ENCODE data around the gene PDLIM4.
A peak's percentile ranks its signal among the peaks of the same experiment; 100 is the strongest.

The PDLIM4 gene

DNA sequence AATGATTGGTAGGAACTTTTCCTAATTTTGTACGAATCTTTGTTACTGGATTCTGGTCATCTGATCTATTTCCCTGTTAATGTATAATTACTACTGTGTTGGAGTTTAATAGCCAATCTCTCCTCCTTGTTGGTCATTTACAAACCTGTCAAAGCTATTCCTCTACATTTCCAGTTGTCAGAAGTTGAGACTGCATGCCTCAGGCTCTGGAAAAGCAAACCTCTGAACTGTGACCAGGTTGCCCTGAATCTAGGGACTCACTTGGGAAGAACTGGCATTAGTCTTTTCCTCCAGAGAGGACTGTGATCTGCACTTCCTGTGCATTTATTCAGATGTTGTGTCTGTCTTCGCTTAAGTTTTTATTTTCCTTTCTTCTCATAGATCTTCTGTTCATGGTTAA, 16.1 kb downstream of the PDLIM4 start:
- no peak overlapping the region for H3K4me3 ChIP-seq (ENCODE audit: low read length in 2 of 2)
- H3K27ac ChIP-seq (ENCODE audit: low read depth in 2 of 2, low read length in 2 of 2): peak overlapping the region; percentile 40 to 50
- no peaks in the 10 kb centered on the region for H3K27me3 ChIP-seq (ENCODE audit: control insufficient read depth in 2 of 2, insufficient read depth in 2 of 2, low read length in 2 of 2)
- no peaks in the 10 kb centered on the region for H3K9me3 ChIP-seq (ENCODE audit: control insufficient read depth in 2 of 2, low read length in 2 of 2)
- H3K4me1 ChIP-seq (ENCODE audit: control insufficient read depth in 2 of 2, insufficient read depth in 2 of 2, low read length in 2 of 2): peaks cover 18 to 38% of the 10 kb centered on the region in 2 donors
- peak overlapping the region in 1 of 2 donors; percentile 48 for H3K9ac ChIP-seq (ENCODE audit: low read depth in 1 of 2, low read length in 2 of 2)
- H3K36me3 ChIP-seq (ENCODE audit: control insufficient read depth in 2 of 2, insufficient read depth in 2 of 2, low read length in 2 of 2): no peaks in the 10 kb centered on the region

DNA sequence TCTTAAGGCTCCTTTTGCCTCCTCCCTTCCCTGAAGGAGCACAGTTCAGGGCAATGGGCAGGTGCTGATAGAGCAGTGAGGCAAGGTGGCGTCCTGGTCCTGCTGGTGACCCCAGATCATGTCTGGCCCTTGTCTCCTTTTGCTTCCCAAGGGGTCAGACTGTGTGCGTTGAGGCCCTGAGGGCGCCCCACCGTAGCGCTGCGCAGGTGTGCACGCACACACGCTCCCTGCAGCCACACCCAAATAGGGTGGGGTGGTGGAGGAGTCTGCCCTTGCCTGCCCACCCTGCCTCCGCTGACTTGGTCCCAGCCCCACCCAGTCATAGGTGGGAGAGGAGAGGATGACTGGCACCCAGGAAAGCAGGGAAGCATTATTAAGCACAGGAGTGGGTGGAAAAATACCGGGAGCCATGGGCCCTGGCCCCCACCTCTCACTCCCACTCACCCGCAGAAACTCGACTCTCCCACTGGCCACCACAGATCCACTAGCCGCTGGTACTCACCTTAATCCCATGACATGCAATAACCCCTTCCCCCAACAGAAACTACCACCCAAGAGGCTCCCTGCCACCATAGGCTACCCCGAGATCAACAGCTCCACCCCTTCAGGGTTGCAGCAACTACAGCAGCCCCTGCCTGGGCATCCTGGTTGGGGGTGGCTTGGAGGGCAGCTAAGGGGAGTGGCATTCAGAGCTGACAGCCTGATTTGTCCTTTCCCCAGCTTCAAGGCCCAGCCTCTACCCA, 16.7 kb downstream of the PDLIM4 start:
- Histone ChIP-seq H3K4me3 (ENCODE audit: low read length in 2 of 2) (peak overlapping the region in 1 of 2 donors; percentile 20), H3K27me3 (ENCODE audit: control insufficient read depth in 2 of 2, insufficient read depth in 2 of 2, low read length in 2 of 2) (no peaks in the 10 kb centered on the region), H3K9me3 (ENCODE audit: control insufficient read depth in 2 of 2, low read length in 2 of 2) (no peaks in the 10 kb centered on the region), H3K4me1 (ENCODE audit: control insufficient read depth in 2 of 2, insufficient read depth in 2 of 2, low read length in 2 of 2) (peaks cover 18 to 44% of the 10 kb centered on the region in 2 donors), H3K9ac (ENCODE audit: low read depth in 1 of 2, low read length in 2 of 2) (peak overlapping the region in 1 of 2 donors; percentile 26), H3K27ac (ENCODE audit: low read depth in 2 of 2, low read length in 2 of 2) (peak overlapping the region; percentile 40 to 50), H3K36me3 (ENCODE audit: control insufficient read depth in 2 of 2, insufficient read depth in 2 of 2, low read length in 2 of 2) (no peaks in the 10 kb centered on the region)

DNA sequence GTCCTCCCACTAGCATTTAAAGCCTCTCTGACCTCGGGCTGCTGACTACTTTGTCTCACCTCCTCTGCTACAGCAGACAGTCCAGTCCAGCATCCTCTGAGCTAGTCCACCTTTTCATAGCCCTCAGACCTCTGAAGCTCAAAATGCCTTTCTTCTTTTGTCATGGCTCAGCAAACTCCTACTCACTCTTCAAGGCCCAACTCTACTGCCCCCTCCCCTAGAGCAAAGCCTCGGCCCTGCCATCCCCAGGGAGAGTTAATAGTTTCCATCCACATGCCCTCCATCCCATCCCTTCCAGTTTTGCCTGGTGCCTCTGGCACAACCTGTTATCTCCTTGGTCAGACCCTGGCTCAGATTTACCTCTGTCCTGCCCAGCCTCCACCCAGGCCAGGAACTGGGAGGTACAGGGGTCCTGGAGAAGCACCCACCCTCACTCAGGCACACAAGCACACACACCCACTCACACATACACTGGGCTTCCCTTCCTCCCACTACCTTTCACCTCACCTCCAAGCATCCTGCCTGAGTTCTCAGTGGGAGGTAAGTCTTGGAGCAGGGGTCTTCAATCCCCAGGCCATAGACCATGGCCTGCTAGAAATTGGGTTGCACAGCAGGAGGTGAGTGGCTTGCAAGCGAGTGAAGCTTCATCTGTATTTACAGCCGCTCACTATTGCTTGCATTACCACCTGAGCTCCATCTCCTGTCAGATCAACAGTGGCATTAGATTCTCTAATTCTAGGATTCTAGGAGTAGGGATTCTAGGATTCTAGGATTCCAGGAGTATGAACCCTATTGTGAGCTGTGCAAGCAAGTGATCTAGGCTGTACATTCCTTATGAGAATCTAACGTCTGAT, 18.1 kb downstream of the PDLIM4 start:
- no peaks in the 10 kb centered on the region for H3K27me3 ChIP-seq (ENCODE audit: control insufficient read depth in 2 of 2, insufficient read depth in 2 of 2, low read length in 2 of 2)
- no peaks in the 10 kb centered on the region for H3K36me3 ChIP-seq (ENCODE audit: control insufficient read depth in 2 of 2, insufficient read depth in 2 of 2, low read length in 2 of 2)
- no peak overlapping the region for H3K4me3 ChIP-seq (ENCODE audit: low read length in 2 of 2)
- peaks cover 18 to 44% of the 10 kb centered on the region in 2 donors for H3K4me1 ChIP-seq (ENCODE audit: control insufficient read depth in 2 of 2, insufficient read depth in 2 of 2, low read length in 2 of 2)
- no peaks in the 10 kb centered on the region for H3K9me3 ChIP-seq (ENCODE audit: control insufficient read depth in 2 of 2, low read length in 2 of 2)
- no peak overlapping the region for H3K9ac ChIP-seq (ENCODE audit: low read depth in 1 of 2, low read length in 2 of 2)
- H3K27ac ChIP-seq (ENCODE audit: low read depth in 2 of 2, low read length in 2 of 2): no peak overlapping the region

DNA sequence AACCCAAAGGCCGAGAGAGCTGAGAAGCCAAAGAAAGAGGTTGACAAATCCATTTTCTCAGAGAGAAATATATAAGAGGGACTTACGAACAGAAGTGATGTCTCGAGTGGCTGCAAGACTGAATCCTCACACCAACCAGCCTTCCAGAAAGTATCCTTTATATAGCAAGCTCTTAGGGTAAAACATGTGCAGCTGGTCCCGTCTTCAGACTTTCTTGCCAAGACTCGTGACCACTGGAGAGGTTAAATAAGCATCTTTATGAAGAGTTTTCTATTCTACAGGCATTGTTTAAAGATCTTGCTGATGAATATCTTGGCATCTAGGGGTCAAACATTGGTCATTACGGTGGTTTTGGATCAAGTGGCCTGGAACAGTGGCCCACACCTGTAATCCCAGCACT, 19.8 kb downstream of the PDLIM4 start:
- H3K9ac ChIP-seq (ENCODE audit: low read depth in 1 of 2, low read length in 2 of 2): no peak overlapping the region
- H3K4me3 ChIP-seq (ENCODE audit: low read length in 2 of 2): no peak overlapping the region
- no peaks in the 10 kb centered on the region for H3K36me3 ChIP-seq (ENCODE audit: control insufficient read depth in 2 of 2, insufficient read depth in 2 of 2, low read length in 2 of 2)
- H3K4me1 ChIP-seq (ENCODE audit: control insufficient read depth in 2 of 2, insufficient read depth in 2 of 2, low read length in 2 of 2): peaks cover 18 to 44% of the 10 kb centered on the region in 2 donors
- peak overlapping the region; percentile 46 to 56 for H3K27ac ChIP-seq (ENCODE audit: low read depth in 2 of 2, low read length in 2 of 2)
- H3K9me3 ChIP-seq (ENCODE audit: control insufficient read depth in 2 of 2, low read length in 2 of 2): no peaks in the 10 kb centered on the region
- H3K27me3 ChIP-seq (ENCODE audit: control insufficient read depth in 2 of 2, insufficient read depth in 2 of 2, low read length in 2 of 2): no peaks in the 10 kb centered on the region

DNA sequence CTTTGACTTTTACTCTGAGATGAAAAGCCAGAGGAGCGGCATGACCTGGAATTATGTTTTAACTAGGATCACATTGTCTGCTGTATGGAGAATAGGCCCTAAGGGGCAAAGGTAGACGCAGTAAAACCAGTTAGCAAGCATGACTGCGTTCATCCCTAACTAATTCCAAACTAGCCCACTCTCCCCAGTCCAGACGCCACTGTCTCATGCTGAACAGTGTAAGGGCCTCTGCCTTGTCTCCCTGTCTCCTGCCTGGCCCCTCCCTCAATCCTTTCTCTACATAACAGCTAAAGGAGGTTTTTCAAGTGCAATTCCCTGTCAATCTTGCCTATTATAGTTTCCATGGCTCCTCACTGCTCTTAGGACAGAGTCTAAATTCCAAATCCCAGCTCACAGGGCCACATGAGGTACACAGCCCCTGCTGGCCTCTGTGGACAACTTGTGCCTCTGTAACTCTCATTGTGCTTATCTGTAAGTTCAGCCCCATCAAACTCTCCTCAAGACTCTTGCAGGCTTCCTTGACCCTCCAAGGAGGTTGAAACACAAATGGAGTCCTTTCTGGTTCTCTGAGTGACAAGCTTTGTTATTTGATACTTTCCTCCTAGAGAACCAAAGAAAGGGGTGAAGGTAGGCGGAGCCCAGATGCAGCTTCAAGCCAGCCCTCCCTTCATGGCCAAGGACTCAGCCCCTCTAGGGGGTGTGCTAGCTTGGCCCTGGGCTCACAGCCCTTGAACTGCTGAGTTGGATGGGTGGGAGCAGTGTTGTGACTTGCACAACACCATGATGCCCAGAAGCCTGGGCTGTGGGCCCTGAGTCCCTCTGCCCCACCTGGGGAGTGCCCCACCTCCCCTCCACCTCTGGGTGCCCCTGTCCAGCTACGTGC, 20.7 kb downstream of the PDLIM4 start:
- no peaks in the 10 kb centered on the region for H3K27me3 ChIP-seq (ENCODE audit: control insufficient read depth in 2 of 2, insufficient read depth in 2 of 2, low read length in 2 of 2)
- no peaks in the 10 kb centered on the region for H3K9me3 ChIP-seq (ENCODE audit: control insufficient read depth in 2 of 2, low read length in 2 of 2)
- peaks cover 14 to 37% of the 10 kb centered on the region in 2 donors for H3K4me1 ChIP-seq (ENCODE audit: control insufficient read depth in 2 of 2, insufficient read depth in 2 of 2, low read length in 2 of 2)
- H3K27ac ChIP-seq (ENCODE audit: low read depth in 2 of 2, low read length in 2 of 2): peak overlapping the region; percentile 71 to 78
- no peak overlapping the region for H3K9ac ChIP-seq (ENCODE audit: low read depth in 1 of 2, low read length in 2 of 2)
- no peaks in the 10 kb centered on the region for H3K36me3 ChIP-seq (ENCODE audit: control insufficient read depth in 2 of 2, insufficient read depth in 2 of 2, low read length in 2 of 2)
- H3K4me3 ChIP-seq (ENCODE audit: low read length in 2 of 2): peak overlapping the region in 1 of 2 donors; percentile 14

DNA sequence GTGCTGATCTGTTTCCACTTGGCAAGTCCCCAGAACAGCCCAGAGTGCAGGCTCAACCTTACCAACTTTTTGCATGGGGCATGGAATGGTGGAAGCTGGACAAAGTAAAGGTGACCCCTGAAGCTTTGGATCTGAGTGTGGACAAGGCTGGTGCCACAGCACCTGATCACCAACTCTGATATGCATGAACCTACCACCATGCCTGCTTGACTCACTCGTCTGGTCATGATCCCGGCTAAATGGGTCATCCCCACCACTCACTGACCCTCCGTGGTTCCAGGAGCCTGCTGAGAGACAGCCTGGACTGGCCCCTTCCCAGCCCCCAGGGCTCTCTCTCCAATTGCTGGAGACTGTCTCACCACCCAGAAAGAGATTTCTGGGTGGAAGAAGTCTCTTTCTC, 22.3 kb downstream of the PDLIM4 start:
- Histone ChIP-seq H3K27me3 (ENCODE audit: control insufficient read depth in 2 of 2, insufficient read depth in 2 of 2, low read length in 2 of 2) (no peaks in the 10 kb centered on the region), H3K4me1 (ENCODE audit: control insufficient read depth in 2 of 2, insufficient read depth in 2 of 2, low read length in 2 of 2) (peaks cover 3 to 21% of the 10 kb centered on the region in 2 donors), H3K27ac (ENCODE audit: low read depth in 2 of 2, low read length in 2 of 2) (no peak overlapping the region), H3K4me3 (ENCODE audit: low read length in 2 of 2) (no peak overlapping the region), H3K9me3 (ENCODE audit: control insufficient read depth in 2 of 2, low read length in 2 of 2) (no peaks in the 10 kb centered on the region), H3K36me3 (ENCODE audit: control insufficient read depth in 2 of 2, insufficient read depth in 2 of 2, low read length in 2 of 2) (no peaks in the 10 kb centered on the region), H3K9ac (ENCODE audit: low read depth in 1 of 2, low read length in 2 of 2) (no peak overlapping the region)

- H3K36me3 ChIP-seq (ENCODE audit: control insufficient read depth in 2 of 2, insufficient read depth in 2 of 2, low read length in 2 of 2): no peaks in the 10 kb centered on the region
- no peaks in the 10 kb centered on the region for H3K27me3 ChIP-seq (ENCODE audit: control insufficient read depth in 2 of 2, insufficient read depth in 2 of 2, low read length in 2 of 2)
- H3K4me1 ChIP-seq (ENCODE audit: control insufficient read depth in 2 of 2, insufficient read depth in 2 of 2, low read length in 2 of 2): peaks cover 3 to 20% of the 10 kb centered on the region in 2 donors
- H3K9me3 ChIP-seq (ENCODE audit: control insufficient read depth in 2 of 2, low read length in 2 of 2): no peaks in the 10 kb centered on the region
- no peak overlapping the region for H3K4me3 ChIP-seq (ENCODE audit: low read length in 2 of 2)
- no peak overlapping the region for H3K27ac ChIP-seq (ENCODE audit: low read depth in 2 of 2, low read length in 2 of 2)
- no peak overlapping the region for H3K9ac ChIP-seq (ENCODE audit: low read depth in 1 of 2, low read length in 2 of 2)
These were observed 23.1 kb downstream of the PDLIM4 start for GRCh38 chr5:132280371-132281240.

- Histone ChIP-seq H3K4me3 (ENCODE audit: low read length in 2 of 2) (no peak overlapping the region), H3K9me3 (ENCODE audit: control insufficient read depth in 2 of 2, low read length in 2 of 2) (no peaks in the 10 kb centered on the region), H3K27me3 (ENCODE audit: control insufficient read depth in 2 of 2, insufficient read depth in 2 of 2, low read length in 2 of 2) (no peaks in the 10 kb centered on the region), H3K36me3 (ENCODE audit: control insufficient read depth in 2 of 2, insufficient read depth in 2 of 2, low read length in 2 of 2) (no peaks in the 10 kb centered on the region), H3K4me1 (ENCODE audit: control insufficient read depth in 2 of 2, insufficient read depth in 2 of 2, low read length in 2 of 2) (peaks cover 3 to 20% of the 10 kb centered on the region in 2 donors), H3K9ac (ENCODE audit: low read depth in 1 of 2, low read length in 2 of 2) (no peak overlapping the region), H3K27ac (ENCODE audit: low read depth in 2 of 2, low read length in 2 of 2) (no peak overlapping the region)
These were observed 24.5 kb downstream of the PDLIM4 start for GRCh38 chr5:132281856-132282614.

Data from mucosa of rectum (tissue), 2 donors.